ENCODE results near the gene ASH1L.

Gene ASH1L

DNA sequence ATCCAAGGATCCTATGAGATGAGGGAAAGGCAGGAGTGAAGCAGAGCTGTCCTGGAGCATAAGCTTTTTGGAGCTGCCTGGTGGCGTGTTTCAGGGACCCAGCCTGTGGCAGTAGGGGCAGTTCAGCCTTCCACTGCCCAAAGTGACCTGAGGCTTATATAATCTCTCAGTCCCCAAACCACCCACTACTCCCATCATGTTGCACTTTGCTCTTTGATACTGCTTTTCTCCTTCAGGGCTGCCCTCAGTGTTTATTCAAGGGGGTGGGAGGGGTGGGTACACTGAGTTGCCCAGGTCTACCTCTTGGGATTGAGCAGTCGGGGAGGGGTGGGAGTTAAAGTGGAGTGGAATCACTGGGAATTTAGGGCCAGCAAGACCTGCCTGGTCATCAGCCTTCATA, 276.1 kb downstream of the ASH1L start:
- no peak for TF ChIP-seq ELF4 (IDR thresholded peaks at IDR 0.05)
- no peak for TF ChIP-seq ARNT (IDR thresholded peaks at IDR 0.05)
- no peak for TF ChIP-seq HDGF (IDR thresholded peaks at IDR 0.05; ENCODE audit: borderline replicate concordance)
- TF ChIP-seq, protein P1, sequence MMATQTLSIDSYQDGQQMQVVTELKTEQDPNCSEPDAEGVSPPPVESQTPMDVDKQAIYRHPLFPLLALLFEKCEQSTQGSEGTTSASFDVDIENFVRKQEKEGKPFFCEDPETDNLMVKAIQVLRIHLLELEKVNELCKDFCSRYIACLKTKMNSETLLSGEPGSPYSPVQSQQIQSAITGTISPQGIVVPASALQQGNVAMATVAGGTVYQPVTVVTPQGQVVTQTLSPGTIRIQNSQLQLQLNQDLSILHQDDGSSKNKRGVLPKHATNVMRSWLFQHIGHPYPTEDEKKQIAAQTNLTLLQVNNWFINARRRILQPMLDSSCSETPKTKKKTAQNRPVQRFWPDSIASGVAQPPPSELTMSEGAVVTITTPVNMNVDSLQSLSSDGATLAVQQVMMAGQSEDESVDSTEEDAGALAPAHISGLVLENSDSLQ (IDR thresholded peaks at IDR 0.05): no peak
- no peak for TF ChIP-seq CTBP1 (IDR thresholded peaks at IDR 0.05; ENCODE audit: borderline replicate concordance)
- no peak for TF ChIP-seq BHLHE40 (IDR thresholded peaks at IDR 0.05; ENCODE audit: borderline replicate concordance)
- TF ChIP-seq FOXM1 (IDR thresholded peaks at IDR 0.05; ENCODE audit: borderline replicate concordance): no peak
- no peak for TF ChIP-seq TARDBP (IDR thresholded peaks at IDR 0.05)
- TF ChIP-seq SP1 (IDR thresholded peaks at IDR 0.05): no peak
- TF ChIP-seq FOXA1 (IDR thresholded peaks at IDR 0.05): no peak
- no peak for TF ChIP-seq NFRKB (IDR thresholded peaks at IDR 0.05)
- TF ChIP-seq ZNF384 (IDR thresholded peaks at IDR 0.05): no peak
- ChIA-PET POLR2A (interaction anchor here (0.6 to 2.3 kb wide), 4 partner anchors 10 to 42 kb away, joined by 3 to 11 read pairs (median 6); partner anchors contain the start of genes CLK2, HCN3 and SCAMP3), CTCF (interaction anchor here (1.6 kb wide), 1 partner anchor 36 kb away, joined by 7 read pairs; no protein-coding TSS in a partner anchor)
- no peak for DNase-seq (ENCODE audit: extremely low spot score)

DNA sequence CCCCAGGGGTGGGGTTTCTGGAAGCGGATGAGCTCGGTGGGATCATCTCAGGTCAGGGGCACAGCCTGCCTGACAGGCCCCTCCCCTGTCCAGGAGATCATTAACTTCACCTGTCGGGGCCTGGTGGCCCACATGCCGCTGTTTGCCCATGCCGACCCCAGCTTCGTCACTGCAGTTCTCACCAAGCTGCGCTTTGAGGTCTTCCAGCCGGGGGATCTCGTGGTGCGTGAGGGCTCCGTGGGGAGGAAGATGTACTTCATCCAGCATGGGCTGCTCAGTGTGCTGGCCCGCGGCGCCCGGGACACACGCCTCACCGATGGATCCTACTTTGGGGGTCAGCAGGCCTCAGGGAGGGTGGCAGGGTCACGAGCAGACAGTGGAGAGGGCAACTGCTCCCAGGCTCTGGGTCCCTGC, 277.0 kb downstream of the ASH1L start:
- DNase-seq (ENCODE audit: extremely low spot score): no peak
- POLR2A ChIA-PET: interaction anchor here (2.1 kb wide), 1 partner anchor 12 kb away, joined by 11 read pairs; the partner anchor contains the start of gene CLK2
- CTCF ChIA-PET: interaction anchor here (1.0 to 1.6 kb wide), 2 partner anchors 12 to 35 kb away, joined by 4 to 7 read pairs; no protein-coding TSS in a partner anchor
- TF ChIP-seq SP1 (IDR thresholded peaks at IDR 0.05) (no peak), NFRKB (IDR thresholded peaks at IDR 0.05) (no peak), ZNF384 (IDR thresholded peaks at IDR 0.05) (no peak), ARNT (IDR thresholded peaks at IDR 0.05) (no peak), HDGF (IDR thresholded peaks at IDR 0.05; ENCODE audit: borderline replicate concordance) (no peak)
- TF ChIP-seq, protein P1 (IDR thresholded peaks at IDR 0.05): no peak
